OCI-M1 (cell line): ENCODE results near the gene NT5C1B.

Experiments
- DNase-seq: peaks from one replicate; lab custom pipeline; 2025; lab: John Stamatoyannopoulos, UW

The NT5C1B gene

GRCh38 chr2:18599509-18600254 lies 10.3 kb upstream of the NT5C1B start:
- DNase-seq: no peak

DNA sequence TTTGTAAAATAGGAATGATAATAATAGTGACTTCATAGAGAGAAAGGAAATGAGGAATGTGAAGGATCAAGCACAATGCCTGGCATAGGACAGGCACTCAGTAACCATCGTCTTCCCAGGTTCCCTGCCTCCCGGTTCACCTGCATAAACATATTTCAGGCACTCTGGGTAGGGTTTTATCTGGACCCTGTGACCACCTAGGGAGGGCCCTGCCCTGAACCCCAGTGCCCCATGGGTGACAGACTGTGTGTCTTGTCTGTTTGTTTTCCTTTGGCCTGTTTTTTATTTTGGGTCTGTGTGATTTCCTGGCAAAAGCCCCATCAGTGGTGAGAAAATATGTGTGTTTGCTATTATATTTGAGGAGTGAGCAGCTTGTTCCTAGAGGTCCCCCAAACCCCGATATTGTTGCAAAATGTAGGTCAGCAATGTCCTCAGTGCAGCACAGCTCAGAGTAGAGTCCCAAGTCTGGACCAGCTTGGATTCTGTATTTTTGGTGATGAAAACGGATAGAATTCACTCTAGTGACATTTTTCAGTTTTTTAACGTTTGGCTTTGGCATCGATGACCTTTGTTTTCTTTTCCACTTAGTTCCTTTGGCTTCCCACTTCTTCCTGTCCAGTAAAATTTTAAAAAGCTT lies 9.6 kb upstream of the NT5C1B start:
- no peak for DNase-seq

- no peak for DNase-seq
These were observed 8.2 kb upstream of the NT5C1B start for GRCh38 chr2:18597618-18598017.

GRCh38 chr2:18596993-18597392 lies 7.6 kb upstream of the NT5C1B start:
- no peak for DNase-seq

GRCh38 chr2:18593496-18593895 lies 4.1 kb upstream of the NT5C1B start:
- no peak for DNase-seq

GRCh38 chr2:18592372-18592771 lies 3.0 kb upstream of the NT5C1B start:
- no peak for DNase-seq

- DNase-seq: no peak
These were observed 567 bp downstream of the NT5C1B start for GRCh38 chr2:18588802-18589201.

- no peak for DNase-seq
These were observed 1.3 kb downstream of the NT5C1B start for GRCh38 chr2:18588049-18588448.

- no peak for DNase-seq
These were observed 3.8 kb downstream of the NT5C1B start for GRCh38 chr2:18585526-18585925.

DNA sequence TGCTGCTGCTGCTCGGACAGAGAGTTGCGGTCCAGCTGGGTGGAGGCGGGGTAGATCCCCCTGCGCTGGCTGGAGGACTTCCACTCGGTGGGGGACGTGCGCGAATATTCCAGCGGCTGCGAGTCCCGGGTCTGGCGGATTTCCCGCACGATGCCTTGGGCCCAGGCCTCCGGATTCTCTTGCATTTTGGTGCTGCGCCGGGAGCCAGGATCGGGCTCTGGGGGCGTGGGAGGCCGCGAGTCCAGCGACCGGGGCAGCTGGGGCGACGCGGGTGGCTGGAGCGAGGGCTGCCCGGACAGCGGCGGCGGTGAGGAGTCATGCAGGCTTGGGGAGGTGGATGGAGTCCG lies 4.8 kb downstream of the NT5C1B start:
- DNase-seq: no peak

DNA sequence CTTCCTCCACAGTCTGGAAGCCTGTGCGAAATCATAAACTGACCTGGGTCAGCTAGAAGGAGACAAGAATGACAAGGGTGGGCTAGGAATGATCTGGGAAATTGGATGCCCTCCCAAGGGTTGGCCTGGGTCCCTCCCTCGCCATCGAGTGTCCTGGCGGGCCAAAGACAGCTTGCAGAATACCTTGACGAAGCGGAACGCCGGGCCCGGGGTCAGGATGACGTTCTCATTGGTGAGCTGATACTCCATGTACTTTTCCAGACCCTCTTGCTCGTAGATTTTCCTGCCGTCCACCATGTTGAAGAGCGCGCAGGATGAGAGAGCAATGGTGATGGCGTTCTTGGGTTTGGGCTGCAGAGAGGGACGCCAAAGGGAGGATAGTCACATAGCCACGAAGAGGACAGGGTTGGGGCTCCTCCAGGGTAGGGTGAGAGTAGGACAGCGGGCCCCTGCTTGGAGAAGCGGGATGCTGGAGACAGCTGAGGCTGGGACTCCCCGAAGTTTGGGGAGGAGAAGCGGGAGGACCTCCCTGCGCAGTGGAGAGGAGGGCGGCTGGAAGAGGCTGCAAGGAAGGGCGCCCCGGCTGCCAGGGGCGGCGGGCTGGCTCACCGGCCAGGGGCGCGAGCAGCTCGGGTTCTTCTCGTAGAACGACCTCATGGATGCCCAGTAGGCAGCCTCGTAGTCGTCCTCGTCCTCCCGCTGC lies 5.3 kb downstream of the NT5C1B start:
- DNase-seq: no peak

DNA sequence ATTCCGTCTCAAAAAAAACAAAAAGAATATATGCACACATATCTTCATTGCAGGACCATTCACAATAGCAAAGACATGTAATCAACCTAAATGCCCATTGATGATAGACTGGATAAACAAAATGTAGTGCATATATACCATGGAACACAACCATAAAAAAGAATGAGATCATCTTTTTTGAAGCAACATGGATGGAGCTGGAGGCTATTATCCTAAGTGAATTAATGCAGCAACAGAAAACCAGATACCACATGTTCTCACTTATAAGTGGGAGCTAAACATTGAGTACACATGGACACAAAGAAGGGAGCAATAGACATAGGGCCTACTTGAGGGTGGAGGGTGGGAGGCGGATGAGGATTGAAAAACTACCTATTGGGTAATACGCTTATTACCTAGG lies 8.8 kb downstream of the NT5C1B start:
- DNase-seq: no peak

DNA sequence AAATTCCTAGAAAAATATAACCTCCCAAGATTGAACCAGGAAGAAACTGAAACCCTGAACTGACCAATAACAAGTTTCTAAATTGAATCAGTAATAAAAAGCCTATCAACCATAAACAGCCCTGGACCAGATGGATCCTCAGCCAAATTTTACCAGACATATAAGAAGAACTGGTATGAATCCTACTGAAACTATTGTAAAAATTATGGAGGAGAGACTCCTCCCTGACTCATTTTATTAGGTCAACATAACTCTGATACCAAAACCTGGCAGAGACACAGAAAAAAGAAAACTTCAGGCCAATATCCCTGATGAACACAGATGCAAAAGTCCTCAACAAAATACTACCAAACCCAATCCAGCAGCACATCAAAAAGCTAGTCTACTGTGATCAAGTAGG lies 11.3 kb downstream of the NT5C1B start:
- DNase-seq: no peak

DNA sequence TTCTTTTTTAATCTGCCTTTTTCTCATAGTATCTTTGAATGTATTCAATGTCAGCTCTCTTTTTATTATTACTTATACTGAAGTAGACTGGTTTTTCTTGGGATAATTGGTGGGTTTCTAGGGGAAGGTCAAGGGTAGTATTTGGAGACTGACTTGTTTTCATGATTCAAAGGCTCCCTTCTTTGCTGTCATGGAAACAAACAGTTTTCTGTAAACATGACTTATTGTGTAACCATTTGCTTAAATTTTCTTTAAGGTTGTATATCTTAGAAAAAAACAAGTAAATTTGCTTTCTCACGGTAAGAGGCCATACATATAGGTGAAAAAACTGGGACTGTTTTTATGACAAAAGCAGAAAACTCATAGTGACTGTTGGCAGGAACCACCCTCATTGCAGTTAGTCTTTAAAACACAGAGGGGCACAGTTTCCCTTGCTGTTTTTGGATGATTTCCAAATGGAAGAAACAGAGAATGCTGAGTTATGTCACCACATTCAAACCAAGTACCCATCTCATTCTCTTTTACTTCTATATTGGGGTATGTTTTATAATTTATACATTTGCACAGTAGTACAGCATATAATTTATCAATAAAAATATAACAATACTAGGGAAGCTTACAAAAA lies 23.1 kb downstream of the NT5C1B start:
- DNase-seq: peak; percentile 11

- no peak for DNase-seq
These were observed 28.6 kb downstream of the NT5C1B start for GRCh38 chr2:18560797-18561085.

- peak; percentile 93 for DNase-seq
These were observed 29.2 kb downstream of the NT5C1B start, which contains the start of gene RDH14 for GRCh38 chr2:18560031-18560796. Gene RDH14, minus strand, starts transcription at chr2:18560653. Its CDS starts 81 bp downstream, at chr2:18560572.

DNA sequence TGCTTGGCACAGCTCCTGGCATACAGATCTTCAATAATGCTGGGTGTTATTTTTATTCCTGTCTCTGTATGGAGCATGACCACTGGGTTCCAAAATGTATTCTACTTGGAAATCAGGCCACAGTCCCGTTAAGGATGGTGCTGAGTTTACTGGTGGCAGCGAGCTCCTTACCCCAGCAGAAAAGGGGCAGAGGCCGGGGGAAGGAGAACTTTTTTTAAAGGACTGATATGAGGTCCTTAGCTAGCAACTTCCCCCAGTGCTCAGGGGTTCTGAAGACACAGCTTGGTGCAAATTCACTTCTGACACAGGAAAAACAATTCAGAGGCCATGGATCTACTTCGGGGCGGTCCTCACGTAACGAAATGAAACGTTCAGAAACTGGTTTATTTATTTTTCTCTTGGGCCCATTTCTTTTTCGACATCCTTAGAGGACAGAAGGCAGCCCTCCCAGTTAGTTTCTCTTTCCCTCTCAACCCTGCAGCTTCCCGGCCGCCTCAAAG lies 29.8 kb downstream of the NT5C1B start:
- DNase-seq: peak; percentile 73

GRCh38 chr2:18558458-18558857 lies 30.9 kb downstream of the NT5C1B start:
- DNase-seq: peak; percentile 31

- no peak for DNase-seq
These were observed 32.2 kb downstream of the NT5C1B start for GRCh38 chr2:18557121-18557520.

- peak; percentile 31 for DNase-seq
These were observed 36.9 kb downstream of the NT5C1B start for GRCh38 chr2:18552351-18553077.

- no peak for DNase-seq
These were observed 37.7 kb downstream of the NT5C1B start for GRCh38 chr2:18551623-18552022.
